ENCODE measurements around the gene CAPN8.

The CAPN8 gene

DNA sequence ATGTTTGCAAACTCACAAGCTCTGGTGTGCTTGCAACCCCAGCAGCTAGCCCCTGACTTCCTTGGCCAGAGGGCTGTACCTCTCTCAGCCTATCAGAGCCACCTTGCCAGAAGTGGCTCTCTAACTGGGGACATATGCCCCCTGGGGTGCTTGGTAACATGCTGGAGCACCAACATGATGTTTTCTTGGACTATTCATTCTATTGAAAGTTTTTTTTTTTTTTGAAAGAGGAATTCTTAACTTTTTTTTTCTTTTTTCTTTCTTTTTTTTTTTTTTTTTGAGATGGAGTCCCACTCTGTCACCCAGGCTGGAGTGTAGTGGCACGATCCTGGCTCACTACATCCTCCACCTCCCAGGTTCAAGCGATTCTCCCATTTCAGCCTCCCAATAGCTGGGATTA, 14.7 kb upstream of the CAPN8 start:
- DNase-seq (ENCODE audit: extremely low read depth, insufficient read length) = no peak
- TF ChIP-seq, protein P1, sequence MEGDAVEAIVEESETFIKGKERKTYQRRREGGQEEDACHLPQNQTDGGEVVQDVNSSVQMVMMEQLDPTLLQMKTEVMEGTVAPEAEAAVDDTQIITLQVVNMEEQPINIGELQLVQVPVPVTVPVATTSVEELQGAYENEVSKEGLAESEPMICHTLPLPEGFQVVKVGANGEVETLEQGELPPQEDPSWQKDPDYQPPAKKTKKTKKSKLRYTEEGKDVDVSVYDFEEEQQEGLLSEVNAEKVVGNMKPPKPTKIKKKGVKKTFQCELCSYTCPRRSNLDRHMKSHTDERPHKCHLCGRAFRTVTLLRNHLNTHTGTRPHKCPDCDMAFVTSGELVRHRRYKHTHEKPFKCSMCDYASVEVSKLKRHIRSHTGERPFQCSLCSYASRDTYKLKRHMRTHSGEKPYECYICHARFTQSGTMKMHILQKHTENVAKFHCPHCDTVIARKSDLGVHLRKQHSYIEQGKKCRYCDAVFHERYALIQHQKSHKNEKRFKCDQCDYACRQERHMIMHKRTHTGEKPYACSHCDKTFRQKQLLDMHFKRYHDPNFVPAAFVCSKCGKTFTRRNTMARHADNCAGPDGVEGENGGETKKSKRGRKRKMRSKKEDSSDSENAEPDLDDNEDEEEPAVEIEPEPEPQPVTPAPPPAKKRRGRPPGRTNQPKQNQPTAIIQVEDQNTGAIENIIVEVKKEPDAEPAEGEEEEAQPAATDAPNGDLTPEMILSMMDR (IDR thresholded peaks at IDR 0.05; ENCODE audit: insufficient read depth, low read length, poor library complexity, severe bottlenecking) = no peak
- H3K27me3 ChIP-seq (replicated peaks; ENCODE audit: control insufficient read depth, insufficient read depth, low read length) = no peaks in the 10 kb centered on the region; the same call in 1 of the 2 replicates
- H3K4me3 ChIP-seq (replicated peaks; ENCODE audit: low read depth, low read length) = no peak overlapping the region
- no peaks in the 10 kb centered on the region for H3K36me3 ChIP-seq (ENCODE audit: control insufficient read depth, insufficient read depth, low read length)

DNA sequence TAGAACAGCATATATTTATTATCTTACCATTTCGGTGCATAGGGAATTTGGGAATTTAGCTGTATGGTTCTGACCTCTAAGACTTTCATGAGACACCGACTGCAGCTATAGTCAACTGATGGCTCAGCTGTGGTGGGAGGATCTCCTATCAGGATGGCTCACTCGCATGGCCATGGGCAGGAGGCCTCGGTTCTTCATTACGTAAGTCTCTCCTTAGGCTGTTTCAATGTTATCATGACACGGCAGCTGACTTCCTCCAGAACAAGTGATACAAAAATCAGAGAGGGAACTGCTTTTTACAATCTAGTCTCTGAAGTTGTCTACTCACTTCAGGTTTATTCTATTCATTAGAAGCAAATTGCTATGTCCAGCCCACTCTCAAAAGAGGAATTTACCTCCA, 13.3 kb upstream of the CAPN8 start:
- Histone ChIP-seq H3K27me3 (replicated peaks; ENCODE audit: control insufficient read depth, insufficient read depth, low read length) (no peaks in the 10 kb centered on the region; the same call in 1 of the 2 replicates), H3K4me3 (replicated peaks; ENCODE audit: low read depth, low read length) (no peak overlapping the region), H3K36me3 (ENCODE audit: control insufficient read depth, insufficient read depth, low read length) (no peaks in the 10 kb centered on the region)
- DNase-seq (ENCODE audit: extremely low read depth, insufficient read length) = no peak
- TF ChIP-seq, protein P1 (IDR thresholded peaks at IDR 0.05; ENCODE audit: insufficient read depth, low read length, poor library complexity, severe bottlenecking) = no peak

DNA sequence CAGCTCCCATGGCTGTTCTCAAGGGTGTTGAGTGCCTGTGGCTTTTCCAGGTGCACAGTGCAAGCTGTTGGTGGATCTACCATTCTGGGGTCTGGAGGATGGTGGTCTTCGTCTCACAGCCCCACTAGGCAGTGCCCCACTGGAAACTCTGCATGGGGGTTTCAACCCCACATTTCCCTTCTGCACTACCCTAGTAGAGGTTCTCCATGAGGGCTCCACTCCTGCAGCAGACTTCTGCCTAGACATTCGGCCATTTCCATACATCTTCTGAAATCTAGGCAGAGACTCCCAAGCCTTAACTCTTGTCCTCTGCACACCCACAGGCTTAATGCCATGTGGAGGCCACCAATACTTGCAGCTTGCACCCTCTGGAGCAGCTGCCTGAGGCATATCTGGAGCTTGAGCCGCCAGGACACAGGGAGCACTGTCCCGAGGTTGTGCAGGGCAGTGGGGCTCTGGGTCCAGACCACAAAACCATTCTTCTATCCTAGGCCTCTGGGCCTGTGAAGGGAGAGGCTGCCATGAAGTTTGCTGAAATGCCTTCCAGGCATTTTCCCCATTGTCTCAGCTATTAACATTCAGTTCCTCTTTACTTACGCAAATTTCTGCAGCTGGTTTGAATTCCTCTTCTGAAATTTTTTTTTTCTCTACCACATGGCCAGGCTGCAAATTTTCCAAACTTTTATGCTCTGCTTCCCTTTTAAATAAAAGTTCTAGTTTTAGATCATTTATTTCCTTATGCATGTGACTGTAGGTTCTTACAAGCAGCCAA, 8.8 kb upstream of the CAPN8 start:
- no peak for DNase-seq (ENCODE audit: extremely low read depth, insufficient read length)
- peaks cover 2% of the 10 kb centered on the region for H3K27me3 ChIP-seq (replicated peaks; ENCODE audit: control insufficient read depth, insufficient read depth, low read length)
- TF ChIP-seq, protein P1 (IDR thresholded peaks at IDR 0.05; ENCODE audit: insufficient read depth, low read length, poor library complexity, severe bottlenecking) = no peak

DNA sequence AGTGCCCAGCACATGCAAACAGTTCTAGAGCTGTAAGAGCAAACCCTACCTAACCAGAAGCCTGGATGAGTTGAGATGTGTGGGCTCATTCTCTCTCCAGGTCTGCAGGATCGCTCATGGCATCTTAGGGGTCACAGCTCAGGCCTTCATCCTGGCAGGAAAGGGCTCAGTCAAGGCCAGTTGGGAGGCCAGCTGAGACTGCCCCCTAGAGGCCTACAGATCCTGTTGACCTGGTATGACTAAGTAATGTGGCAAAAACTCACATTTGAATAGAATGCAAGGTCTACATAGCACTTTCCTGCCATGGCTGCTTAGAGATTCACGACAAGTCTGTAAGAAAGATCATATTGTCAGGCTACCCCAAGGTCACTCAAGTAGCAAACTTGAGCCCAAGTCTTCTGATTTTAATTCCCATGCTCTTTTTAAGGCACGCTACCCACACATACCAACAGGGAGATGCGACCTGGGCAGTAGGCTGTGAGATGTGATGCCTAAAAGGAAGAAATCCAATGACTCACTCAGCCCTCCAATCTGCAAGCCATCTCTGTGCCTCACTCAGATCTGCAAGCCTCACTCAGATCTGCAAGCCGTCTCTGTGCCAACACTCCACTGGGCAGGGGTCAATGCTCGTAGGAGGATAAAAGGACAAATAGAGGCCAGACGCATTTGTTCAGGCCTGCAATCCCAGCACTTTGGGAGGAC, 5.1 kb upstream of the CAPN8 start:
- DNase-seq (ENCODE audit: extremely low read depth, insufficient read length) = no peak
- TF ChIP-seq, protein P1 (IDR thresholded peaks at IDR 0.05; ENCODE audit: insufficient read depth, low read length, poor library complexity, severe bottlenecking) = peak; percentile 65

More for the DNA sequence above, 8.8 kb upstream of the CAPN8 start:
- Histone ChIP-seq H3K36me3 (ENCODE audit: control insufficient read depth, insufficient read depth, low read length) (no peaks in the 10 kb centered on the region), H3K4me3 (replicated peaks; ENCODE audit: low read depth, low read length) (no peak overlapping the region)

DNA sequence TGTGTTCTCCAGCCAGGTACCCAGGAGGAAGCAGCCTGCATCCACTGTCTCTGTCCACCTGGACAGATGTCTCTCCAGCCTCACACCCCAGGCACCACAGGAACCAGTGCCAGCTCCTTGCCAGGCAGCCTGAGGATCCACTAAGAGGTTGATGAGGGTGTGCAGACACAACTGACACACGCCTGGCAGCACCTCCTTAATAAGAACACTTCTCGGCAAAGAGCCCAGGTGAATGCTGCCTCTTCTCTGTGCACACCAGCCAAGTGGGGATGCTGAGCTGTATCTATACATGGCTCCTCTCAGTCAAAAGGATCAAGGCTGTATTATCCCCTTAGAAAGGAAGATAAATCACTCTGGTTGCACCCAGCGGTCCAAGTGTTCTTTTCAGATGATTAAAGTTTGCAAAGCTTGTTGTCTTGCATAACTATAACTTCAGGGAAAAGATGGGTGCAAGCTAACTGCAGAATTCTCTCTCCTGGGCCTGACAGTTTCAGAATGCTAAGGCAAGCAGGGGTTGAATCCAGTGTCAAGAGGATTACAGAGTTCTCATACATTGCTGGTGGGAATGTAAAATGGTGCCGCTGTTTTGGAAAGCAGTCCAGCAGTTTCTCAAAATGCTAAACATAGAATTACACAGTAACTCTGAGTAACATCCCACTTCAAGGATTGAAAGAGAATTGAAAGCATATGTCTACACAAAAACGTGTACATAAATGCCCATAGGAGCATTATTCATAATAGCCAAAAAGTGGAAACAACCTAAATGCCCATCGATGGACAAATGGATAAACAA, 3.7 kb upstream of the CAPN8 start:
- no peak overlapping the region for H3K4me3 ChIP-seq (replicated peaks; ENCODE audit: low read depth, low read length)
- H3K36me3 ChIP-seq (ENCODE audit: control insufficient read depth, insufficient read depth, low read length) = no peaks in the 10 kb centered on the region
- no peak for DNase-seq (ENCODE audit: extremely low read depth, insufficient read length)
- TF ChIP-seq, protein P1 (IDR thresholded peaks at IDR 0.05; ENCODE audit: insufficient read depth, low read length, poor library complexity, severe bottlenecking) = no peak
- peaks cover 4% of the 10 kb centered on the region for H3K27me3 ChIP-seq (replicated peaks; ENCODE audit: control insufficient read depth, insufficient read depth, low read length)

More for the DNA sequence above, 5.1 kb upstream of the CAPN8 start:
- Histone ChIP-seq H3K36me3 (ENCODE audit: control insufficient read depth, insufficient read depth, low read length) (no peaks in the 10 kb centered on the region), H3K27me3 (replicated peaks; ENCODE audit: control insufficient read depth, insufficient read depth, low read length) (peaks cover 4% of the 10 kb centered on the region), H3K4me3 (replicated peaks; ENCODE audit: low read depth, low read length) (no peak overlapping the region)

Data from GM06990 (cell line).